ENCODE results near the gene KIAA1671. TPM values are rescaled to one million over a fixed set of nuclear protein-coding genes. Genes with fewer than 3 reads are reported as not detected.

KIAA1671 gene
- total RNA-seq, 1 experiment from 2014 or later: 18.6 TPM

- TF ChIP-seq CTCF (conservative IDR thresholded peaks at IDR 0.05; ENCODE audit: low read depth, low read length): no peak
- TF ChIP-seq EZH2 (IDR thresholded peaks at IDR 0.05; ENCODE audit: low read length, unreplicated experiment): no peak
- no peak for TF ChIP-seq EZH2phosphoT487 (IDR thresholded peaks at IDR 0.05; ENCODE audit: borderline replicate concordance, low read length)
- intact Hi-C loops (cut with micrococcal nuclease): no loop called here
Observed at GRCh38 chr22:25161916-25162530, 209.5 kb downstream of the KIAA1671 start.

GRCh38 chr22:25162561-25162960 lies 210.0 kb downstream of the KIAA1671 start:
- no peaks in the 10 kb centered on the region for H3K79me2 ChIP-seq (ENCODE audit: low read length)
- no peak overlapping the region for H3K4me3 ChIP-seq (ENCODE audit: low read length)
- H3K36me3 ChIP-seq (ENCODE audit: low read depth, low read length): no peaks in the 10 kb centered on the region
- no peaks in the 10 kb centered on the region for H3K9me2 ChIP-seq (replicated peaks; ENCODE audit: low read length)
- H3F3A ChIP-seq (ENCODE audit: low read length, unreplicated experiment): no peaks in the 10 kb centered on the region
- no peak for TF ChIP-seq CTCF (conservative IDR thresholded peaks at IDR 0.05; ENCODE audit: low read depth, low read length)
- TF ChIP-seq EZH2phosphoT487 (IDR thresholded peaks at IDR 0.05; ENCODE audit: borderline replicate concordance, low read length): no peak
- TF ChIP-seq EZH2 (IDR thresholded peaks at IDR 0.05; ENCODE audit: low read length, unreplicated experiment): no peak
- H3K27ac ChIP-seq (ENCODE audit: low read length): no peak overlapping the region
- H3K9me3 ChIP-seq (ENCODE audit: low read length): no peaks in the 10 kb centered on the region
- ChIA-PET CTCF (no interaction called here), POLR2A (ENCODE audit: unreplicated experiment) (no interaction called here)
- DNase-seq: no peak
- H3K27me3 ChIP-seq (ENCODE audit: low read length): no peaks in the 10 kb centered on the region
- peaks cover 7% of the 10 kb centered on the region; the same call in 1 of the 2 replicates for H3K4me1 ChIP-seq (ENCODE audit: insufficient read depth, low read length)
- no peaks in the 10 kb centered on the region for H4K20me1 ChIP-seq (ENCODE audit: low read length)
- no TSS peak for BruUV-seq (replicated peaks)
- no peak overlapping the region for H2AFZ ChIP-seq (ENCODE audit: low read length)
- no peak overlapping the region for H3K9ac ChIP-seq (ENCODE audit: low read length)
- intact Hi-C loops (cut with micrococcal nuclease): no loop called here
- ATAC-seq: no peak
- H3K4me2 ChIP-seq (ENCODE audit: low read length): no peak overlapping the region

More at GRCh38 chr22:25161916-25162530, 209.5 kb downstream of the KIAA1671 start:
- Histone ChIP-seq H3K4me3 (ENCODE audit: low read length) (no peak overlapping the region), H3K79me2 (ENCODE audit: low read length) (no peaks in the 10 kb centered on the region), H3K9ac (ENCODE audit: low read length) (no peak overlapping the region), H3F3A (ENCODE audit: low read length, unreplicated experiment) (no peaks in the 10 kb centered on the region), H3K9me2 (replicated peaks; ENCODE audit: low read length) (no peaks in the 10 kb centered on the region), H3K4me1 (ENCODE audit: insufficient read depth, low read length) (peaks cover 5% of the 10 kb centered on the region; the same call in 1 of the 2 replicates), H3K27me3 (ENCODE audit: low read length) (no peaks in the 10 kb centered on the region), H4K20me1 (ENCODE audit: low read length) (no peaks in the 10 kb centered on the region), H3K27ac (ENCODE audit: low read length) (no peak overlapping the region), H3K36me3 (ENCODE audit: low read depth, low read length) (no peaks in the 10 kb centered on the region), H2AFZ (ENCODE audit: low read length) (no peak overlapping the region), H3K9me3 (ENCODE audit: low read length) (no peaks in the 10 kb centered on the region), H3K4me2 (ENCODE audit: low read length) (no peak overlapping the region)
- POLR2A ChIA-PET (ENCODE audit: unreplicated experiment): no interaction called here
- CTCF ChIA-PET: no interaction called here
- no TSS peak for BruUV-seq (replicated peaks)
- ATAC-seq (no peak), DNase-seq (no peak)

- ChIA-PET CTCF (interaction anchor here (0.6 kb wide), 1 partner anchor 87 kb away, joined by 3 read pairs; no protein-coding TSS in a partner anchor), POLR2A (ENCODE audit: unreplicated experiment) (no interaction called here)
- H3K9me3 ChIP-seq (ENCODE audit: low read length): no peaks in the 10 kb centered on the region
- ATAC-seq (no peak), DNase-seq (no peak)
- H3K4me2 ChIP-seq (ENCODE audit: low read length): no peak overlapping the region
- peaks cover 7% of the 10 kb centered on the region; the same call in 1 of the 2 replicates for H3K4me1 ChIP-seq (ENCODE audit: insufficient read depth, low read length)
- H3K27ac ChIP-seq (ENCODE audit: low read length): no peak overlapping the region
- H3K9ac ChIP-seq (ENCODE audit: low read length): no peak overlapping the region
- H3F3A ChIP-seq (ENCODE audit: low read length, unreplicated experiment): no peaks in the 10 kb centered on the region
- no peaks in the 10 kb centered on the region for H3K9me2 ChIP-seq (replicated peaks; ENCODE audit: low read length)
- H4K20me1 ChIP-seq (ENCODE audit: low read length): no peaks in the 10 kb centered on the region
- TF ChIP-seq EZH2phosphoT487 (IDR thresholded peaks at IDR 0.05; ENCODE audit: borderline replicate concordance, low read length): no peak
- no peak for TF ChIP-seq EZH2 (IDR thresholded peaks at IDR 0.05; ENCODE audit: low read length, unreplicated experiment)
- no peak for TF ChIP-seq CTCF (conservative IDR thresholded peaks at IDR 0.05; ENCODE audit: low read depth, low read length)
- intact Hi-C loops (cut with micrococcal nuclease): no loop called here
- no peaks in the 10 kb centered on the region for H3K79me2 ChIP-seq (ENCODE audit: low read length)
- no peak overlapping the region for H3K4me3 ChIP-seq (ENCODE audit: low read length)
- H3K27me3 ChIP-seq (ENCODE audit: low read length): no peaks in the 10 kb centered on the region
- H3K36me3 ChIP-seq (ENCODE audit: low read depth, low read length): no peaks in the 10 kb centered on the region
- BruUV-seq (replicated peaks): no TSS peak
- no peak overlapping the region for H2AFZ ChIP-seq (ENCODE audit: low read length)
Observed at GRCh38 chr22:25165785-25166184, 213.3 kb downstream of the KIAA1671 start.
